Activated effector memory CD4-positive, alpha-beta T cell treated with anti-CD3 and anti-CD28 coated beads, Interleukin-2, amount 50 U/mL, for 16 hours (primary cell): ENCODE data around the gene MRPL55.

Source experiments
- DNase-seq: peaks from one replicate; pipeline ENCODE4 v3.0.0-alpha.2; 2020

MRPL55 gene

DNA sequence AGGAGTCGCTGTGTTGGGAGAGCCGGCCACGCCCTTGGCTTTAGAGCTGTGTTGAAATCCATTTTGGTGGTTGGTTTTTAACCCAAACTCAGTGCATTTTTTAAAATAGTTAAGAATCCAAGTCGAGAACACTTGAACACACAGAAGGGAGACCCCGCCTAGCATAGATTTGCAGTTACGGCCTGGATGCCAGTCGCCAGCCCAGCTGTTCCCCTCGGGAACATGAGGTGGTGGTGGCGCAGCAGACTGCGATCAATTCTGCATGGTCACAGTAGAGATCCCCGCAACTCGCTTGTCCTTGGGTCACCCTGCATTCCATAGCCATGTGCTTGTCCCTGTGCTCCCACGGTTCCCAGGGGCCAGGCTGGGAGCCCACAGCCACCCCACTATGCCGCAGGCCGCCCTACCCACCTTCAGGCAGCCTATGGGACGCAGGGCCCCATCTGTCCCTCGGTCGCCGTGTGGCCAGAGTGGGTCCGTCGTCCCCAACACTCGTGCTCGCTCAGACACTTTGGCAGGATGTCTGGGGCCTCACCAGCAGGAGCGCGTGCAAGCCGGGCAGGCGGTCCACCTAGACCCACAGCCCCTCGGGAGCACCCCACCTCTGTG, 10.7 kb downstream of the MRPL55 start:
- peak; percentile 60 for DNase-seq

DNA sequence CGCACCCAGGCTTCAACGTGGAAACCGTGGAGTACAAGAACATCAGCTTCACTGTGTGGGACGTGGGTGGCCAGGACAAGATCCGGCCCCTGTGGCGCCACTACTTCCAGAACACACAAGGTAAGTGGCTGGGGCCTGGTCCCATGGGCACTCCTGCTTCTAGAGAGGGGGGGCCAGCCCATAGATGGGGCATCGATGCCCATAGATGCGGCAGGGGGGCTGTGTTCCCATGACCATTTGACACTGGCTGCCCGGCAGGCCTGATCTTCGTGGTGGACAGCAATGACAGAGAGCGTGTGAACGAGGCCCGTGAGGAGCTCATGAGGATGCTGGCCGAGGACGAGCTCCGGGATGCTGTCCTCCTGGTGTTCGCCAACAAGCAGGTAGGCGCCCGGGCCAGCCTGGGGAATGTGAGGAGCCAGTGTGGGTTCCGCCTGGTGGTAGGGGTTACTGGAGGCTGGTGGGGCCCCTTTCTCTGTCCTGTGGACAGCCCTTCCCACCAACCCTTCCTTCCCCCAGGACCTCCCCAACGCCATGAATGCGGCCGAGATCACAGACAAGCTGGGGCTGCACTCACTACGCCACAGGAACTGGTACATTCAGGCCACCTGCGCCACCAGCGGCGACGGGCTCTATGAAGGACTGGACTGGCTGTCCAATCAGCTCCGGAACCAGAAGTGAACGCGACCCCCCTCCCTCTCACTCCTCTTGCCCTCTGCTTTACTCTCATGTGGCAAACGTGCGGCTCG, 11.6 kb downstream of the MRPL55 start:
- DNase-seq = peak; percentile 63

GRCh38 chr1:228096416-228097332, 12.4 kb downstream of the MRPL55 start:
- DNase-seq = peak; percentile 62

DNA sequence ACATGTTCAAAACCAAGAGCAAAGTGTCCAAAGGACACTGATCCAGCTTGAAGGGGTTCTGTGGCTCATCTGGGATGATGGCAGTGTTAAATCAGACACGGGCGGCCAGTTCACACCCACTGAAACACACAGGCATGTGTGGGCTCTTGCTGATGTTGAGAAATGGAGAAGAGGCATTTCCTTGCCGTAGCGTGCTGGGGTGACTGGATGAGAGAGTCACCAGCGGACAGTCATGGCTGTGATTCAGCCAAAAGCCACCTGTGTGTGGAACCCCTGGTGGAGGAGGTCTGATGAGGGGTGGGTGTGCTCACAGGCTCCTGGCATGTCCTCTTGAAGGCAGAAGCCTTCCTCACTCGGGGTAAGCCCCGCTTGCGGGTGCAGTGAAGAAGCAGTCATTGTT, 13.2 kb downstream of the MRPL55 start:
- peak; percentile 39 for DNase-seq

DNA sequence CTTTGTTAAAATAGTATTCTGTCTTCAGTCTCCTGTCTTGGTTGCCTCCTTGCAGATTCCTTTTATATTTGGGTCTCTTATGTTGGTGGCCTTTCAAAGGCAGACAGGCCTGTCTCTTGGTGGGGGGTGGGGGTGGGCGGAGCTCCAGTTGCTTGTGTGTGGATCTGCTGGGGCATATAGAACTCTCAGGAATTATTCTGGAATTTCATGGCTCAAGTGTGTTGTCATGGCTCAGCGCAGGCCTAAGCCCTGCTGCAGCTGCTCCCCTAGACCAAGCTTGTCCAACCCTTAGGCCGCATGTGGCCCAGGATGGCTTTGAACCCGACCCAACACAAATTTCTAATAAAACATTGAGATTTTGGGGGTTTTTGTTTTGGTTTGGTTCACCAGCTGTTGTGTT, 13.9 kb downstream of the MRPL55 start:
- peak; percentile 43 for DNase-seq

GRCh38 chr1:228094432-228095016, 14.6 kb downstream of the MRPL55 start:
- peak; percentile 24 for DNase-seq

DNA sequence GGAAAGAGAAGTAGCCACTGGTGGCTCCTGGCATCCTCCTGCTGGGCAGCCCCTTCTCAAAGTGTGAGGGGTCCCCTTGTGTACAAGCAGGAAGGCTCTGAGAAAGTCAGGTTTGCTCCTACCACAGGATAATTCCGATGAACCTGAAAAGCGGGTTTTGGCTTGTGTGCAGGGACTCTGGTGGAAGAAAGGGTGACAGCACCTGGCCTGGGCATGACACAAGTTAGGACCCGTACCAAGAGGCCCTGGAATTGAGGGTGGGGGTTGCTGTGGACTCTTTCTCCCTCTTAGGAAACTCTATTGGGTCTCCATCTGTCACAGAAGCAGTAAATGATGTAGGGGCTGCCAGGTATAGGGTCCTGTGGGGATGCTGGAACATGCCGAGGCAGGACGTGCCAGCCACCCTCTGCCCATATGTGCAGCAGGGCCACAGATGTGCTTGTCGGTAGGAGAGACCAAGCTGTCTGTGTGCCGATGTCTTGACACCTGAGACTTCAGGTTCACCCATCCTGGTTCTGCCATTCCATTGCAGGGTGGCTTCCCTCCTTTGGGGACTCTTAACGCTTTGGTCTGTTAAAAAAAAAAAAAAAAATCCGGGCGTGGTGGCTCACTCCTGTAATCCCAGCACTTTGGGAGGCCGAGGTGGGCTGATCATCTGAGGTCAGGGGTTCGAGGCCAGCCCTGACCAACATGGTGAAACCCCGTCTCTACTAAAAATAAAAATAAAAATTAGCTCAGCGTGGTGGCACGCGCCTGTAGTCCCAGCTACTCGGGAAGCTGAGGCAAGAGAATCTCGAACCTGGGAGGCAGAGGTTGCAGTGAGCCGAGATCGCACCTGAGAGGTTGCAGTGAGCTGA, 15.8 kb downstream of the MRPL55 start:
- DNase-seq = peak; percentile 58

- peak; percentile 57 for DNase-seq
Measured at GRCh38 chr1:228092342-228093049, 16.6 kb downstream of the MRPL55 start.

- DNase-seq = no peak
Measured at GRCh38 chr1:228091084-228091483, 18.0 kb downstream of the MRPL55 start.

DNA sequence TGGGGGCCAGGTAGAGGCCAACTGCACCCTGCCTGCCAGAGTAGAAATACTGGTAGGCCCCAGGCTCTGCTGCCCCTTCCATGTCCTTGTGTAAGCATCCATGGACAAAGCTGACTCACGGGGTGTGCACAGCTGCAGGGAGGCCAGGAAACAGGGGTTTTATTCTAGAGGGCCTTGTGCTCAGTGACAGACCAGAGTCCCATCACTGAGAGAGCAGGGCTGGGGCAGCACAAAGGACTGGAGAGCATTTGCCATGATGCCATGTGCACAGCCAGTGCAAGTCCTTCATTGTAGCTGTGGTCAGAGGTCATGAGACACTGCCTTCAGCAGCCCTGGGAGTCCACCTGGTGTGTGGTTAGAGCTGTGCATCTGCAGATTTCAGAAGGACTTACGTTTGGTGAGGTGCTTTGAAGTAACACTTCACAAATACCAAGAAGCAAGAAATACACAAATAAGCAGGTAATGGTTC, 18.5 kb downstream of the MRPL55 start:
- peak; percentile 64 for DNase-seq

DNA sequence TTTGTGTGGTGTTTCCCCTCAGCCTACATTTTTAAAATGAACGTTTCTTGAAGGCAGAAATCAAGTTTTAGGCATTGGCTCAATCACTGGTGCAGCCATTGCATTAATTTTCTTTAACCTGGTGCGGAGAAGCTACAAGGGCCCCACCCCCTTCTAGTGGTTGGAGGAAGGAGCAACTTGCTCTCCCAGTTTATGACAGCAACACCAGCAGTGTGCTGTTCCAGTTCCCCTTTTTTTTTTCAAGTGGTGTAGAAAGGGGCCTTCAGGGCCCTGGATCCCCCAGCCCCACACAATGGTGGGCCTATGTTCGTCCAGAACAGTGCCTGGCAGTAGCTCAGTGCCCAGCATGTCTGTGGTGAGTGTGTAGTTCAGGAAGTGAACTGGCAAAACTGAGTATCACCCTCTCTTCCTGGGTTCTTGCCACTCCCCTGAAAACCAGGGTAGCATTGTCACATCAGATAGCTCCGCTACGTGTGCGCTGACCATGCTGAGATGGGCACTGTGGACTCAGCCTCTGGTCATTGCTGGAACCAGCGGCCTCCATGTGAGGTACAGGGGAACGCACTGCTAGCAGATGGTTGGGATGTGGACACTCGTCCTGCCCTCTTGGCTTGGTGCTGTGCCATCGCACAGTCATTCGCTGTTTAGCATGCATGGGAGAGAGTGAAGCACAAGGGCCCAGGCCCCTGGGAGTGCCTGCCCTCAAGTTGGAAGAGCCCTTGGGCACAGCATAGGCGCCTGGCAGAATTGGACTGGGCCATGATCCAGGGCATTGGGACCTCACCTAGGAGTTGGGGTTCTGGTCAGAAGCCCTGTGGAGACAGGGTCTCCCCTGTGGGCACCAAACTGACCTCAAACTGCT, 19.3 kb downstream of the MRPL55 start:
- DNase-seq = peak; percentile 61

GRCh38 chr1:228088586-228089498, 20.3 kb downstream of the MRPL55 start:
- peak; percentile 64 for DNase-seq

- peak; percentile 76 for DNase-seq
Measured at GRCh38 chr1:228087771-228088251, 21.3 kb downstream of the MRPL55 start.

GRCh38 chr1:228085287-228085951, 23.7 kb downstream of the MRPL55 start:
- DNase-seq = no peak

DNA sequence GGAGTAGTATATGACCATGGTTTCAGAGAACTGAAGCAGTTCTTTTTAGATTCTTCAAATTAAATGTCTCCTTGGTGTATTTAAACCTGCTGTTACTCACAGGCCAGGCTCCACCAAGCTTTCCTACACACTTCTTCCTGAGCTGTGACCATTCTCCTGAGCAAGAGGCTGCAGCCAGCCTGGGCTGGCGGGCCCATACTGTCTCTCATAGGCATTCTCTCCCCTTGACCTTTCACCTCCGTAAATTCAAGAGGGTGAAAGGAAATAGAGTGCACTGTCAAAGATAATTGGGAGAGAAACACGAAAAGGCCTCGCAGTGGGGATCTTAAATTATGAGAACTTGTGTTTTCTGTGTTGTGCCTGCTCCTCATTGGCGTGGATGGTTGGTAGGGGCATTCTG, 24.3 kb downstream of the MRPL55 start:
- no peak for DNase-seq

DNA sequence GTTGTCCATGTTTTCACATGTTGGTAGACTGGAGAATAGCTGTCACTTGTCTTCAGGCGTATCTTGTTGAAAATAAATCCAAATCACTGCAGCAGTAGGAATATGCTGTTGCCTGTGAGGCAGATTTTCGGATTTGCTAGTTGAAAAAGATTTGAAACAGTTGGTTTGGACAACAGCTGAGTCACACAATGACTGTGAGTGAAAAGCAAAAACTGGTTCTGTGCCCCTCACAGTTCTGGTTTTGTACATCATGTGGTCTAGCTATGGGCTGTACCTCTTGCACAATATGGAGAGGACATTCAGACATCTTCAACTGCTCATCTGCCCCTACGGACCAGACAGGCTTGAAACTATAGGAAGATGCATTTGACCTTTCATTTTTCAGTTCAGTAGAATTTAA, 24.8 kb downstream of the MRPL55 start:
- no peak for DNase-seq

GRCh38 chr1:228083871-228084278, 25.2 kb downstream of the MRPL55 start:
- no peak for DNase-seq
